ENCODE measurements around the gene LRP10. TPM values are rescaled to one million over a fixed set of nuclear protein-coding genes. Genes with fewer than 3 reads are reported as not detected.
A peak's percentile ranks its signal among the peaks of the same experiment; 100 is the strongest.

LRP10 gene
- total and polyA plus RNA-seq, 2 donors (not counting 1 experiment from before 2014, with no cell fraction given), result 99.7 to 120 TPM

DNA sequence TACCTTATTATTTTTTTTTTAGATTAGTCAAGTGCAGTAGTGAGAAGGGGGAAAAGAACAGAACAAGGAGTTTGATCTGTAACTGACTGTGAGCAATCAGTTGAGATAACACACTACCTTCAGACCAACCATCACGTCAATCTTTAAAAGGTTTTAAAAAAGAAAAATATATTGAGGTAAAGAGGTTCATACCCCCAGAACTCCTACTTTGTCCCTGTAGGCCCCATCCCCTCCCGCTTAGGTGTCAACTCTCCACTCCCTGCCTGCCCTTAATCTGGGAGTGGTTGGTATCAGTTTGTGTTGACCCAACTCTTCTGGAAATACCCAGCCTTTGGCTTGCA, 19.0 kb upstream of the LRP10 start:
- H3K27me3 Mint-ChIP-seq, result peaks cover 9% of the 10 kb centered on the region
- H3K4me1 Mint-ChIP-seq, result peaks cover 6% of the 10 kb centered on the region
- Histone ChIP-seq H3K36me3 (replicated peaks in 1 of 2; ENCODE audit: control extremely low read depth in 1 of 2, control insufficient read depth in 1 of 2, extremely low read depth in 1 of 2, insufficient read depth in 2 of 2, low read length in 1 of 2) (no peaks in the 10 kb centered on the region), H3K4me1 (ENCODE audit: control insufficient read depth in 2 of 2, insufficient read depth in 2 of 2, low read length in 2 of 2) (peaks cover 0 to 8% of the 10 kb centered on the region in 2 donors), H3K4me3 (ENCODE audit: control extremely low read depth in 1 of 5, extremely low read depth in 1 of 5, insufficient read depth in 1 of 5, low read depth in 2 of 5, low read length in 4 of 5) (no peak overlapping the region), H4K20me1 (ENCODE audit: control insufficient read depth, insufficient read depth, low read length, poor library complexity, severe bottlenecking) (no peaks in the 10 kb centered on the region), H3K9ac (ENCODE audit: low read length) (no peak overlapping the region), H3K9me3 (ENCODE audit: control extremely low read depth in 1 of 3, control insufficient read depth in 2 of 3, insufficient read depth in 1 of 3, low read length in 2 of 3) (peaks cover 0 to 6% (median 2%) of the 10 kb centered on the region in 3 donors), H3K27me3 (replicated peaks in 1 of 4; ENCODE audit: control extremely low read depth in 1 of 4, control insufficient read depth in 3 of 4, insufficient read depth in 4 of 4, low read length in 3 of 4) (peaks cover 0 to 8% (median 0%) of the 10 kb centered on the region in 4 experiments), H3K4me2 (replicated peaks; ENCODE audit: low read depth, low read length, poor library complexity, severe bottlenecking) (no peak overlapping the region), H2AFZ (ENCODE audit: insufficient read depth, low read depth, low read length, poor library complexity, severe bottlenecking) (peak overlapping the region; percentile 72), H3K27ac (ENCODE audit: low read length in 2 of 2) (no peak overlapping the region), H3K79me2 (ENCODE audit: control insufficient read depth, insufficient read depth, low read length) (no peaks in the 10 kb centered on the region)
- no peaks in the 10 kb centered on the region for H3K9me3 Mint-ChIP-seq (ENCODE audit: insufficient read depth)
- CTCF ChIA-PET, result interaction anchor here (0.7 to 12.0 kb wide), 53 partner anchors 8 to 533 kb away, joined by 3 to 207 read pairs (median 6); partner anchors contain the start of genes DAD1, LRP10, MMP14 and MRPL52
- ATAC-seq (ENCODE audit: low read depth) (no peak), DNase-seq (no peak)
- peak overlapping the region; percentile 85 for H3K27ac Mint-ChIP-seq
- WGBS (ENCODE audit: insufficient coverage), result no CpG with 5 or more reads among the region's 2 CpGs
- intact Hi-C loops (cut with micrococcal nuclease), result loop anchor here (2.0 to 10.0 kb wide), 3 partner anchors 140 to 538 kb away; partner anchors contain the start of gene ABHD4
- TF ChIP-seq, protein P1, sequence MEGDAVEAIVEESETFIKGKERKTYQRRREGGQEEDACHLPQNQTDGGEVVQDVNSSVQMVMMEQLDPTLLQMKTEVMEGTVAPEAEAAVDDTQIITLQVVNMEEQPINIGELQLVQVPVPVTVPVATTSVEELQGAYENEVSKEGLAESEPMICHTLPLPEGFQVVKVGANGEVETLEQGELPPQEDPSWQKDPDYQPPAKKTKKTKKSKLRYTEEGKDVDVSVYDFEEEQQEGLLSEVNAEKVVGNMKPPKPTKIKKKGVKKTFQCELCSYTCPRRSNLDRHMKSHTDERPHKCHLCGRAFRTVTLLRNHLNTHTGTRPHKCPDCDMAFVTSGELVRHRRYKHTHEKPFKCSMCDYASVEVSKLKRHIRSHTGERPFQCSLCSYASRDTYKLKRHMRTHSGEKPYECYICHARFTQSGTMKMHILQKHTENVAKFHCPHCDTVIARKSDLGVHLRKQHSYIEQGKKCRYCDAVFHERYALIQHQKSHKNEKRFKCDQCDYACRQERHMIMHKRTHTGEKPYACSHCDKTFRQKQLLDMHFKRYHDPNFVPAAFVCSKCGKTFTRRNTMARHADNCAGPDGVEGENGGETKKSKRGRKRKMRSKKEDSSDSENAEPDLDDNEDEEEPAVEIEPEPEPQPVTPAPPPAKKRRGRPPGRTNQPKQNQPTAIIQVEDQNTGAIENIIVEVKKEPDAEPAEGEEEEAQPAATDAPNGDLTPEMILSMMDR (IDR thresholded peaks at IDR 0.05), result no peak
- TF ChIP-seq EZH2 (IDR thresholded peaks at IDR 0.05; ENCODE audit: borderline replicate concordance, insufficient read depth, low read depth, low read length, poor library complexity, severe bottlenecking), result no peak
- no peak overlapping the region for H3K4me3 Mint-ChIP-seq
- POLR2A ChIA-PET, result interaction anchor here (0.6 to 1.4 kb wide), 7 partner anchors 29 to 296 kb away, joined by 3 to 5 read pairs (median 4); partner anchors contain the start of gene OXA1L
